ENCODE results near the gene AGXT.

AGXT gene

DNA sequence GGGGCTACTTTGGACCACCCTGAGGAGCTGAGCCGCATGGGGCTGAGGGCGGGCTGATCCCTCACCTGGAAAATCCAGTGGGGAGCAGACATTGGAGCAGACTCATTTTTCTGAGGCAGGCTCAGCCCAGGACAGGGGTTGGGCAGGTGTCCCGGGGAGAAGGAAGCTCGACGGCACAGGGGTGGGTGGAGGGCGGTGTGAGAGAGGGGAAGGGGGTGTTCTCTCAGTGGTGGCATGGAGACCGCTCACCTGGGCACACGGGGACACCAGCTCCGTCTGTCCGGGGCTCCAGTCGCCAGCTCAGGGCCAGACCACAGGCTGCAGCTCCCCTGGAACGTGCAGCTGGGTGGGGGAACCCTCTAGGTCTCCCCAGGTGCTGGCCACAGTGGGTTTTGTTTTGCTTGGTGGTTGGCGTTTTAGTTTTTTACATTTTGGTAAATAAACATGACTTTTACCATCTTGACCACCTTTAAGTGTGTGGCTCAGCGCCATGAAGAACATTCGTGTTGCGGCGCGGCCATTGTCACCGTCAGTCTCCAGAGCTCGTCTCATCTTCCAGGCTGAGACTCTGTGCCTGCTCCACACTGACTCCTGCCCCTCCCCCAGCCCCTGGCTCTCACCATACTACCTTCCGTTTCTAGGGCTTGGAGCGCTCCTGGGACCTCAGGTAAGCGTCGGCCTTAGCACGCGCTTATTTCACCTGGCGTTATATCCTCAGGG, 31.7 kb downstream of the AGXT start:
- no peak for DNase-seq

DNA sequence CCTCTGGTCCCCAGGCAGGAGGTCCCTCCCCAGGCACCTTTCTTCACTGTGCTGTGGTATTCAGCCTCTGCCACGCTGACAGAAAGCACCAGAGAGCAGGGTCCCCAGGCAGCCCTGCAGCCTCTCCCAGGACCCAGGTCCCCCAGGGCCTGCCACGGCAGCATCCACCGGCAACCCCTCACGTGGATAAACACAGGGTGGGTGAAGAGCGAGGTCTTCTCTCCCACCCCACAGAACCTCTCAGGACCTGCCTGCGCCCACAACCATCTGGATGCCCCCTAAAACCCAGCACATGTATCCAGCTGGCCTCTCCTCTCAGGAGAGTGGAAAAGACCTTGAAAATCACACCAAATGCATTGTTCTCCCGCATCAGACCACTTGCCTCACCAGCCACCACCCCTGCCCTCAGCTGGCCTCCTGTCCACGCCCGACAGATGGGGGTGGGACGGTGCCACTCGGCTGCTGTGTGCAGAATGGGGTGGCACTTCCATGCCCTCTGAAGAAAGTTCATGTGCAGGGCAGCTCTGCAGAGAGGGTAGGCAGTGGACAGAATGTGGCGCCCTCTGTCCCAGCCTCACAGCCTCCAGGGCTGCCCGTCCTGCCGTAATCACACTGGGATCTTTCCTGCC, 33.5 kb downstream of the AGXT start:
- DNase-seq = no peak

DNA sequence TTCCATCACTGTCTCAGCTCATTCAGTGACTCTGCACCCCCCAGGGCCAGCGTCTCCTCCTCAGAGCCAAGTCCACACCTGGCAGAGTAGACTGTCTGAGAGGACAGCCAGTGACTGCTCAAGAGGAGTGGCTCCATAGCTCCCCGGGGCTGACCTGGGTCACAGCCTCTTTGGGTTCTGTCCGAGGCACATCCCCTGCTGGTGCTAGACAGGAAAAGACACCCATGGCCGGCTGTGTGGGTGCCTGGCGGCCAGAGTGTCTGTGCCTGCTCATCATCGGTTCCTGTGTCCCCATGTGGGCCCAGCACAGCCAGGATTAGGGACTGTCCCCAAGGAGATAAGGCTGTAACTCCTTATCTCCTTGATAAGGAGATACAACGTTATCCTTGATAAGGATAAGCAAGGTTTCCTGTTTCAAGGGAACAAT, 34.0 kb downstream of the AGXT start:
- DNase-seq = no peak

DNA sequence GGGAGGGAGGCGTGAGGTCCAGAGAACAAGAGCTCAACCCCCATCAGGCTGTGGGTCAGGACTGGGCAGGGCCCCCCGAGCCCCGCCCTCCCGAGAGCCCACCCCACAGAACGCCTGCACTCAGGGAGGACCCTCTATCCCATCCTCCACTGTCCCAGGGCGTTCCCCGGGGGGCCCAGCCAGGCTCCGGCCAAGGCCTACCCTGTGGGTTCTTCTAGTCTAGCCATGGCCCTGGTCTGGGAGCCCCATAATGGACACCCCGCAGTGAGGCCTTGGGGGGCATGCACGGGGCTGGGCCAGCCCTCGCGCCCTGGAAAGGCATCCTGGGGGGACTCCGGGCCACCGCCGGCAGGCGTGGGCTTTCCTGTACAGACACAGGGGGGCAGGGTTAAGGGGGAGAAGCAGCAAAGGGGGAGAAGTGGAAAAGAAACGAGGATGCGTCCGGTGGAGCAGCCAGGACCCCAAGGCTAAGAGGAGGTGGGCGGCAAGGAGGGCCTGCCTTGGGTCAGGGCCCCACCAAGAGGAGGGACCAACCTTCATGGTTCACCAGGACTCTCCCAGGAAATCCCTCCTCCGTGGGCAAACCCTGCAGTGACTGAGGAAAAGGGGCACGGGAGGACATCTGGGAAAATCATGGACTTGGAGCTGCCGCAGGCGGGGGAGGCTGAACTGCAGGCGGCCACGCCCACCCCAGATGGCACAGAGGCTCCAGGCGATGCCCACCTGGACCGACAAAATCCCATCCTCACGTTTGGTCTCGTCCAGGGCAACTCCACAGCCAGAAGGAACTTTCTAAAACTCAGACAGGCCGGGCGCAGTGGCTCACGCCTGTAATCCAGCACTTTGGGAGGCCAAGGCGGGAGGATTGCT, 34.8 kb downstream of the AGXT start:
- no peak for DNase-seq

DNA sequence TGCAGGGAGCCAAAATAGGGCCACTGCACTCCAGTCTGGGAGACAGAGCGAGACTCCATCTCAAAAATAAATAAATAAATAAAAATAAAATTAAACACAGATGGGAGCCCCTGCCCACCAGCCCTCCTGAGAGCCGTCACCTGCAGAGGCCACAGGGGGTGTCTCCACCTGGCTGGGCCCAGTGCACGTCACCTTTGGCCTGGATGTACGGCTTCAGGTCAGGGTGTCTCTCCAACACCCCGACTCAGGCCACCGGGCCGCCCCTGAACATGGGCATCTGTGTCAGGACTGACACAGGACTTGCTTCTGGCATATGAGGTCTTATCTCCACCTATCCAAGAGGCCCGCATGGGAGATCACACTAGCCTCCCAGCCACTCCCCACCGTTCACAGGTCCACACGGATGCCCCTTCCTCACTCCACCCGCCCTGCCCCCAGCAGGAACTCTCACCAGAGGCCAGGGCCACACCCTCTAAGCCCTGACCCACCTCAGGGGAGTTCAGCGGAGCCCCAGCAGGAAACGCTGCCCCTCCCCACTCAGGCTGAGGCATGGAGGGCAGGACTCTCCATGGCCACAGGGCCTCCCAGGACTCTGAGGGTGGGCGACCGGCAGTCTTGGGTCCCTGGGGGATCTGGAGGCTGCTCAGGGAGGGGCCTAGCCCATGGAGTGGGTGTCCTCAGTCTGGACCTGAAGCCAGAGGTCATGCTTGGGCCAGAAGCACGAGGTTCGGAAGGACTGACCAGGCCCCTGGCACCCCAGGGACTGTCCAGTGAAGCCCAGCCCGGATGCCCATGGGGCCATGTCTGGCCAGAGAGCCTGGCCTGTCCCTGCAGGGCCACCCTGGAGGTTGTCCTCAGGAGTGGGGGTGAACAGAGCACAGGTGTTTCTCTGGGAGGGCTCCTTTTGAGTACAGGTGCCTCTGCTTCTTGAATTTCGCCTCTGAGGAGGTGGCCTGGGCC, 35.9 kb downstream of the AGXT start:
- DNase-seq = no peak

DNA sequence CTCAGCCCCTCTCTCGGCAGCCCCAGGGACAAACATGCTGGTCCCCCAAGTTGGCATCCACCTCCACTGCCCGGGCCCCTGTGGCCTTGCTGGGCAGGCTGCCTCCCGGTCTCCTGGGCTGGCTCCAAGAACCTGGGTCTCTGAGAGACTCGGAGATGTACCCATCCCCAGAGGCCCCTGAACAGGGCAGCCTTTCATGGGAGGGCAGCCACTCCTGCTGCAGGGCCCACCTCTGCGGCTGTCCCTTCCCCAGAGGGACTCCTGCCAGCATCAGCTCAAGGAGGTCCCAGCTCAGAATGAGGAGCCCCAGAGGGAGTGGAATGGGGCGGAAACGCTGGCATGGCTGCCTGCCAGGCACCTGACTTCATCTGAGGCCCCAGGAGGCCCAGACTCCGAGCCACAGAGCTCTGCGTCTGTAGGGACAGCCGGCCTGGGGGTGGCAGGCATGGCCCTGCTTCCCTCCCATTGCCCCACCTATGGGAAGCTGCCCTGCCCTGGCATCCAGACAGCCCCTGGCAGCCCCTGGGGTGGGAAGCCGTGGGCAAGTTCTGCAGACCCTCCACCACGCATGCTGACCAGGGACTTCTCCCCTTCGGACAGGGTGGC, 36.7 kb downstream of the AGXT start:
- DNase-seq = peak; percentile 88

DNA sequence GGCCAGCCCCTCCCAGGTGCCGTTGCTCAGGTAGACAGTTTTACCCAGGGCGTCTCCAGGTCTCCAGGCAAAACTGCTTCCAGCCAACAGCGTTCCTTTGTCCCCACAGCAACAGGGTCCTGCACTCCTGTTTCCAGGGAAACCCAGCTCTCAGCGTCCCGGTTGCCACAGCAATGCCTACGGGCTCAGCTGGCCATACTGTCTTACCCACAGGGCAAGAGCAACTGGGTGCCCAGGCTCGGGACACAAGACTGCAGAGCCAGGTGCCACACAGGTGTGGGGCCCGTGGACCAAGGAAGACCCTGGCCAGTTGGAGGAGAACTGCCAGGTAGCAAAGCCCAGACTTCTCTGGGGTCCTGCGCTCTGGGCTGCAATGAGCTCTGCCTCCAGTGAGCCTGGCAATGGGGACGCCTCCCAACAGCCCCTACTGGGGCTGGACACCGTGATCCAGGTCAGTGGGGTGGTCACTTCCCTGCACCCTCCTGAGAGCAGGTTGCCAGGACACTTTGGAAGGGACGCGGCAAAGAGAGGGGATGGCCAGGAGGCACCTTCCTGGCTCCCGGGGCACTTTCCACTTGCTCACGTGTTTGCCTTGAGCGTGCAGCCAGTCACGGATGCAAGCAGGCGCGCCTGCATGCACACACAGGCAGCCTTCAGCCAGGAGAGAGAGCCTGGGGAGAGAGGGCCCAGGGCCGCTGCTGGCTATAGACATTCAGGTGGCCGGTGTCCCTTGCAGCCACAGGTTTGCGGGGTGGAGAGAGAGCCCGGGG, 37.7 kb downstream of the AGXT start, which contains the start of gene CROCC2:
Gene CROCC2 (plus strand): TSS at position 196 of the 770 bp plus-strand sequence. CDS start 178 bp downstream, at position 374.
- DNase-seq = peak; percentile 40

DNA sequence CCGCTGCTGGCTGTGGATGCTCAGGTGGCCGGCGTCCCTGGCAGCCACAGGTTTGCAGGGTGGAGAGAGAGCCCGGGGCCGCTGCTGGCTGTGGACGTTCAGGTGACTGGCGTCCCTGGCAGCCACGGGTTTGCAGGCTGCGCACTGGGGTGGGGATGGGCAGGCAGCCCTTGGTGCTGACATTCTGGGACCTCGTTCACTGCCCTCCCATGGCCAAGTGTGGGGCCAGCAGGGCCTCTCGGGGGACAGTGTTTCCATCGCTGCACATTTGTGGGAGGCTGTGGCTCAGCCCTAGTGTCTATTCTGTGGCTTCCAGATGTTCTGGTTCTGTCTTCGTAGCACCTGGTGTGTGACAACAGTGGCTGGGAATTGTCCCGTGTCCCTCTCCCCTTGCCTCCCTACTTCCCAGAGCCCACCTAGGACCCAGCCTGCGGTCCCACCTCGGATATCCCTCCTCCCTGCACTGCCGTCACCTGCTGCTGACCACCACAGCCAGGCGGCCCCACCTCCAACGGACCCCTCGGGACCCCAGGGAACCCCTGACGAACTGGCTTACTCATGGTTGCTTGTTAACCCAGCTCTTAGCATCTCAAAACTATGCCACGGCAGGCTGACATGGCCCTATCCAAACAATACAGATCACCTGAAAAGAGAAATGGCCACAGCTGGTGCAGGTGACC, 38.4 kb downstream of the AGXT start:
- no peak for DNase-seq

DNA sequence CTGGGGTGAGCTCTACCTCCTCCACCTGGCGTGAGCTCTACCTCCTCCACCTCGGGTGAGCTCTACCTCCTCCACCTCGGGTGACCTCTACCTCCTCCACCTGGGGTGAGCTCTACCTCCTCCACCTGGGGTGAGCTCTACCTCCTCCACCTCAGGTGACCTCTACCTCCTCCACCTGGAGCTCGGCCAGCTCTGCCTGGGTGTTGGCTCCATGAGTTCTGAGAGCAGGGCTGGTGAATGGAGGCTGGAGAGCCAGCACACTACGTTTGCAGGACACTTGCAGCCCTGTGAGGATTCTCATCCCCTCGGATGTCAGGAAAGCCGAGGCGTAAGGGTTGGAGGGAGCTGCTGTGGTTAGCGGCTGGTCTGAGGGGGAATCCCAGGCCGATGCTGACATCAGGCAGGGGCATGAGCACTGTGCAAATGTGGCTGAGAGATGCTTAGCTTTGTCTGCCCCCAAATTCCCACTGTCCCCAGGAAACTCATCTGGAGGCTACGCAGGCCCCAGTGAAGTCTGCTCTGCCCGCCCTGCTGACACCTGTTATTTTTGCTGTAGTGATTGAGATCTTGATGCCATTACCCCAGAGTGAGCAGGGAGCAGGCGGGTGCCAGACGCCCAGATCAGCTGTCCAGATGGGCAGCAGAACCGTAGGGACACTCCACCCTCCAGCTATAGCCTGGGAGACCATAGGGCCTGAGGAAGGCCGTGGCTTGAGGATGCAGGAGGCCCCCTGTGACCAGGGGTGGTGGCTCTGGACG, 40.8 kb downstream of the AGXT start:
- no peak for DNase-seq

DNA sequence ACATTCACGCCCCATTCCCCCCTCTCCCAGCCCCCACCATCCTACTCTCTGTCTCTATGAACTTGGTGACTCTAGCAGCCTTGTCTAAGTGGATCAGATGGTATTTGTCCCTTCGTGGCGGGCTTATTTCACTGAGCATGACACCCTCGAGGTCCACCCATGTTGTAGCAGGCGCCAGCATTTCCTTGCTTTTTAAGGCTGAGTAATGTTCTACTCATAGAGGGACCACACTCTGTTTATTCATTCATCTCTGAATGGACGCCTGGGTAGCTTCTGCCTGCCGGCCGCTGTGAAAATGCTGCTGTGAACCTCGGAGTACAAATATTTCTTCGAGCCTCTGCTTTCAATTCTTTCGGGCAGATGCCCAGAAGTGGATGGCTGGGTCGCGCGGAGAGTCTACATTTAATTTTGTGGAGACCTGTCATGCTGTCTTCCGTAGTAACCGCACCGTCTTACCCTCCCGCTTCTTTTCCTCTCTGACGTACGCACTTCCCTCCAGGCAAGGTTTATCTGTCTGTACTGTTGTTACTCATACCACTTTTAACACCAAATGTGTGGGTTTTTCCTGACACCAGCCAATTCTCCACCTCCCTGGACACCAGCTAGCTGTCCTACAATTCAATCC, 43.1 kb downstream of the AGXT start:
- DNase-seq = no peak

DNA sequence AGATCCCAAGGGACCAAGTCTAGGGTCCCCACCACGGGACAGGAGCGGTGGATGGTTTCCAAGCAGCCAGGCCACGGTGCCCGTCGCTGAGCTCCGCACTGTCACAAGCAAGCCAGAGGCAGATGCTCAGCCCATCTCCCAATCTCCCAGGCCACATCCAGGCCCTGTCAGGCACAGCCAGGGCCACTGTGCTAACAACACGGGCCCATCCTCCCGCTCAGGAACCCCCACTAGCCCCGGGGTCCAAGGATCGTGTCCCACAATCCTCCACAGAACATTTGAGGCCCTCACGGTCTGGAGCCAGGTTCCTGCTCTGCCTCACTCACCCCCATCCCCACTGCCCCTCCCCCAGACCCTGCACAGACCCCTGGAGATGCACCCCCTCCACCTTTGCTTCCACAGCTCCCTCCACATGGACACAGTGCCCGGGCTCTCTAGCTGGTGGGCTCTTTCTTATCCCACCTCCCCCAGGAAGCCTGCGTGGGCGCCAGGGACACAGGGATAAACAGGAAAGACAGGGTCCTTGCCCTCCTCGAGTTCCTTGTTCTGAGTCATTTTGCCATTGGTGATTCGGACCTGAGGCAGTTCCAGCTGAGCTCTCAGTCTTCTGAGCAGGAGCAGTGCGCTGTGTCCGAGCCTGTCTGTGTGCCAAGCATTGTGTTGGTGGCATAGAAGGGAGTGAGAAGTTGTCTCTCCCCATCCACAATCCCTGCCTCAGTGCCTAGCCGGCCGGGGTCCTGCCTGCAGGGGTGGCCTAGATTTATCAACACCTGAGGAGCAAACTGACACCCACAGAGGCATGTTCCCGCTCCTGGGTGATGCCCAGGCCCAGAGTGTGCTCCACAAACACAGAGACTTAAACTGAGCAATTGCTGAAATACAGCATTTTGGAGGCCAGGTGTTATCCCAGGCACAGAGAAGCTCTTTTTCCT, 44.5 kb downstream of the AGXT start:
- DNase-seq = no peak

DNA sequence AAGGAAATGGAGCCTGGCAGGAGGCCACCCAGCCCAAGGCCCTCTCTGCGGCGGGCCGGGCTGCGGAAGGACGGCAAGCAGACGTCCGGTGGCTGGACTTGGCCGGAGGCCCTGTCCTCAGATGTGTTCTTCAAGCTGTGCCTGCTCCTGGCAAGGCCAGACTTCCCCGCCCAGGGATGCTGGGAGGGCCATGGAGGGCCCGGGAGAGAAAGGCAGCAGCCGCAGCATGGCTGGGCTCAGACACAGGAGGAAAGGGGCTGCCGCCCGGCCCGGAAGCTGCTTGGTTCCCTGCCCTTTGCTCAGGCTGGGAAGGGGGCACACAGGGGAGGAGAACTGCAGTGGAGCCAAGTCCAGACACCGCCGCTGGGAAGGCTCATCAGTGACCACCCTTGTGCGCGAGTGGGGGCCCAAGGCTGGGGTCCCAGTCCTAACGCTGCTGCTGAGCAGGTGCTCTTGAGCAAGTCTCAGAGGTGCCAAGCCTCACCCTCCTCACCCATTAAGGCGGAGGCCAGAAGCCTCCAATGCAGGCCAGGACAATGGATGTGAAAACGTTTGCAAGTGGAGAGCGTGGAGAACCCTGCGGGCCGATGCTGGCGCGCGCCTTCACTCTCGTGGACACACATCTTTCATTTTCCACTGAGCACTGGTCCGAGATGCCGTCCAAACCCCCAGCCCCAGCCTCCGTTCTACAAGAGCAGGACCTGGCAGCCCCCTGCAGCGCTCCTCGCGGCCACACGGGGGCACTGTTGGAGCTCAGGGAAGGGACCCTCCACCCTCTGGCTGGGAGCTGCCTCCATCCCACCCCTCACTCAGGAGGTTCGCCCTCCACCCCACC, 45.4 kb downstream of the AGXT start:
- peak; percentile 58 for DNase-seq

DNA sequence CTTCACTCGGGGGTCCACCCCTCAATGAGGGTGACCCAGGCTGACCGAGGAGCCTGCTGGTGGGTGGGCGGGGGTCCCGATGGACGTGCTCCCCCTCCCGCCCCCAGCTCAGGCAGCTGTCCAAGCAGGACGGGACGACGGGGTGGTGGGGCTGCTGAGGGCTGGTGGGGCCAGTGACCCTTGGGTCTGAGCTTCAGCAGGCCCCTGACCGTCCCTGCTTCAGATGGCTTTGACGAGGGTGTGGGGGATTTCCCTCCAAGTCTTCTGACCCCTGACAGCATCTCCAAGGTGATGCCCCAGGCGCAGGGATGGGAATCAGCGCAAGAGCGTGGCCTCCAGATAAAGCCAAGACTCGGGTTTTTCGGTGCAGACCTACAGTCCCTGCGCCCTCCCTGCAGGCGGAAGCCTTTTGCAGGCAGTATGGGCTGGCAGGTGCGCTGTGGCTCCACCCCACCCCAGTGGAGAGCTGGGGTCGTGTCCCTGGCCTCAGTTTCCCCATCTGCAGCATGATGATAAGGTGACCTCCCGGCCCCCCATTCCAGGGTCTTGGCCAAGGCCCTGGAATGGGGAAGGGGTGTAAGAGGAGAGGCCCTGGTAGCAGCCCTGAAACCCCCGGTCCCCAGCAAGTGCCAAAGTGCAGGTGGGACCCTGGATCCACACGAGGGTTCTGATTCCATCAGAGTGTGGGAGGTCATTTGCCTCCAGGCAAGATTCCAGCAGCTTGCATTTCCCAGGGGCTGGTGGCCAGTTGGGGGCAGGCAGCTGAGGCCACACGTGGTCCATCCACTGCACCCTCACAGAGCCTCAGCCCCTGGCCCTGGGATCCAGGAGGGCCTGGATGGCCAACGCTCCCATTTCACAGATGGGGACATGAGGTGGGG, 46.3 kb downstream of the AGXT start:
- DNase-seq = no peak

DNA sequence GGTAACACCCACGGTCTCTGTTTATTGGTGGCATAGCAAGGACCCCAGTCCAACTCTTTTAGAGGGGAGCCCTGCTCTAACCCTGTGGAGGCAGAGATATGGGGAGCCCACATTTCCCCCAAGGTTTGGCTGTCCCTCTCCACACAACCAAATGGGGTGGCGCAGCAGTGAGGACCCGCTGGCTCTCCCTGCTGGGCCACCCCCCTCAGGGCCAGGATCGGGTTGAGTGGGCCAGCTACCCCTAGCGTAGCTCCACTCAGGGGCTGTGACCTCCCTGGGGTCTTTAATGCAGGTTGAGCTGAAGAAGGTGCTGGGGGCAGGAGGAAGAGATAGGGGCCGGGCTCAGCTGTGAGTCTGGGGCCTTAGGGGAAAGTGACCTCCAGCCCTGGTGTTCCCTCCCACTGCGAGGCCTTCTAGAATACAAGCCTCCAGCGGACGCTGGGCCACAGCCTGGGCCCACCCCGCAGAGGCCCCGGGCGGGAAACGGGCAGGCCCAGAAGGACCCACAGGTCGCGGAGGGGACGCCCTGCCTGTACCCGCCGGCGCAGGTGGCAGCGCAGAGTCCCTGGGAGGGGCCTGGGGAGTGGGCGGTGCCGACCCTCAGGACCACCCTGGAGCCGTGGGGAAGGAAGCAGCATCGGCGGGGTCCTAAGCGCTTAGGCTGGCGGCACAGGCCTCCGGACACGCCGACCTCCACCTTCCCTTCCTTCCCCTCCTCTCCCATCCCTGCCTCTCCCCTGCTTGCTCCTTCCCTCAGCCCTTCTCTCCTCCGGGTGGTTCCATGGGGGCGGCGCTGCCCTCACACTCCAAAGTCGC, 47.1 kb downstream of the AGXT start:
- no peak for DNase-seq

DNA sequence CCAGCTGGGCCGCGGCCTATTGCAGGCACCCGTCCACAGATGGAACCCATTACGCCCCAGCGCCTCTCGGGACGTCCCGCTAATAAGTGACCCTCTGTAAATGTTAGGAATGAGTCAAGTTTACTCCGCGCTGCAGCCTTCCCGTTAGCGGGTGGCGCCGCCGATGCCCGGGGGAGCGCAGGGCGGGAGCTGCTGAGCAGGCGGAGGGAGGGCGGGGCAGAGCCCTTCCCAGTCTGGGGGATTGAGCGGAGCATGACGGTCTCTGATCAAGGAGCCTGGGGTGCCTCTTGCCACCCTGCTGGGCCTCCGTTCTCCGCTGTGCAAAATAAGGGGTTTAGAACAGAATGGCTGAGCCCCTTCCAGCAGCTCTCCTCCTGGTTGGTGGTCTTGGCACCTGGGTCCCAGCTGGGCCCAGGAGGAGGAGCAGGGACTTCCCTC, 48.0 kb downstream of the AGXT start:
- DNase-seq = peak; percentile 38
